HT-29 (cell line): ENCODE results near the gene FBXO17. TPM values are rescaled to one million over a fixed set of nuclear protein-coding genes. Genes with fewer than 3 reads are reported as not detected.
"Not testable (repeated sequence)": the region's sequence is repeated elsewhere in the genome, so short reads cannot be mapped to it uniquely, and the experiment has no call there.

Source experiments
- DNase-seq: peaks from one replicate; pipeline ENCODE4 v3.0.0-alpha.2; 2015; ENCODE audit warnings: low spot score
- total RNA-seq: library from RNA; depleted of rRNA; stranded (reverse); fragments of >200 nt; shearing (Covaris generic); gene quantifications from 2 replicates; pipeline ENCODE4 v1.2.3, GENCODE V29; 2014

The FBXO17 gene
- total RNA-seq, 1 experiment from 2014 or later = not detected

DNA sequence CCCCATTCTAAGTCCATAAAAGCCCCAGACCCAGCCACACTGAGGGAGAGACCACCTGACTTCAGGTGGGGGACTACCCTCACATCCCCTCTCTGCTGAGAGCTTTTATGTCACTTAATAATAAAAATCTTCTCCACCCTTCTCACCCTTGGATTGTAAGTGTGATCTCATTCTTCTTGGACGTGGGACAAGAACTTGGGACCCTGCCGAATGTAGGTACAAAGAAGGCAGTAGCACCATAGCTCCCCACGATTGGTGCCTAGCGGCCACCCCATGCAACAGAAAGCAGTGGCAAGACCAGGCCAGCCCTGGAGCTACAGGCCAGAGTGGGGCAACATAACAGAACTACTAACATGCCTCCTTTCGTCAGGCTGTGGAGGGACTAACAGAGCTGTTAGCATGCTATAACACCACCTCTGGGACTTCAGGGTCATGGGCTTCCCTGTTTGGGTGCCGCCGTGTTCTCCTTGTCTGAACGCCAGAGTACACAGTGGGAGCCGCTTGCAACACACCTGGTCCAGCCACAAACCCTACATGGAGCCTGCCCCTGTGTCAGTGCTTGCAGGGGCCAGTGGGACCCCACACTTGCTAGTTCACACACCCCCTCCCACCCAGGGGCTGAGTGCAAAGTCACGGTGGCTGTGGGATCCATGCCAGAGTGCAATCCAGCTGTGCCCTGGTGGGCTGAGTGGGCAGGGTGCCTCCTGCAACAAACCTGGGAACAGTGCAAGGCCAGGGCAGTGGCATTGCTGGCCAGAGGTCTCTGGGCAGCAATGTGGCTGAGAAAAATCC lies 5.2 kb upstream of the FBXO17 start:
- no peak for DNase-seq

DNA sequence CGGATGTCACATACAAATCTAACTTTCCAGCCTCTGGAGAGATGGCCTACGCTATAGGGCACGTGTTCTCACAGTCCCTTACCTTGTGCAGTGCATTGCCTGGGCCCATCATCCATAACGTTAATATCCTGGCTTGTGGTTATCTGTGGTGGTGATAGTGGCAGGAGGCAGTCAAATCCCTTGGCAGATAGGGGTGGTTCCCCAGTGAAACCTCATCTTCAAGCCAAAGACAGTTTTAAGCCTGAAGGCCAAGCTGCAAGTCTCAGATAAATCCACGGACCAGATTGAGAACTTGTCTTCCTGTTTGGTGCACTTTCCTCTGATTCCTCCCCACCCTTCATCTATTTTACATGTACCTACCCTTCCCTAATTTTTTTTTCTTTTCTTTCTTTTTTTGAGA lies 4.3 kb upstream of the FBXO17 start:
- DNase-seq = no peak

- no peak for DNase-seq
Measured at GRCh38 chr19:38978326-38978689, 2.8 kb upstream of the FBXO17 start.

DNA sequence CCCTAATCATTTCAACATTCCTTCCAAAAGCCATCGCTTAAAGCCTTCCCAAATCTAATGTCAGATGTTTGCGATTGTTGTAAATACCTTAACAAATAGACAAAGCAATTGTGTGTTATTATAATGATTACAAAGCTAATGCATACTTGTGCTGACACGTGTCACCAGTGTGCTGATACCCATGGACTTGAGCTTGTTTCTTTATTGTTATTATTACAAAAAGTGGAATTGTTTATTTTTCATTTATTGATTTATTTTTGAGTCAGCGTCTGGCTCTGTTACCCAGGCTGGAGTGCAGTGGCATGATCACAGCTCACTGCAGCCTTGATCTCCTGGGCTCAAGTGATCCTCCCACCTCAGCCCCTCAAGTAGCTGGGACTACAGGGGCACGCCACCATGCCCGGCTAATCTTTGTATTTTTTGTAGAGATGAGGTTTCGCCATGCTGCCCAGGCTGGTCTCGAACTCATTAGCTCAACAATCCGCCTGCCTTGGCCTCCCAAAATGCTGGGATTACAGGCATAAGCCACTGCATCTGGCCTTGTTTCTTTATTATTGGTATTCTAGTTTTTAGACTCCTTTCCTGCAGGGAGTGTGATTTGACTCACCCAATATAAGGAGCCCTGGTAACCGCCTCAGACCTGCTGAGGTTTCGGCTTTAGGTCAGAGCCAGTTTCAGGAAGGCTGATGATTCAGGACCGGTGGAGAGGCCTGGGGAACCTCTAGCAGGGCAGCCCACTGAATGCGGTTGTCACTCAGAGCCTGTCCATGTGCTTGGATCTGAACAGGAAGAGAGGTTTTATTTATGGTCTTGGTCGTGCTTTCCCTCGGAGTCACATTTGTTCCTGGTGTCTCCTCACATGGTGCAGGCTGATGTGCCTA lies 2.1 kb upstream of the FBXO17 start:
- no peak for DNase-seq

GRCh38 chr19:38975861-38976271 lies 324 bp upstream of the FBXO17 start:
- DNase-seq = no peak

- DNase-seq = no peak
Measured at GRCh38 chr19:38974624-38975213, 823 bp downstream of the FBXO17 start.

DNA sequence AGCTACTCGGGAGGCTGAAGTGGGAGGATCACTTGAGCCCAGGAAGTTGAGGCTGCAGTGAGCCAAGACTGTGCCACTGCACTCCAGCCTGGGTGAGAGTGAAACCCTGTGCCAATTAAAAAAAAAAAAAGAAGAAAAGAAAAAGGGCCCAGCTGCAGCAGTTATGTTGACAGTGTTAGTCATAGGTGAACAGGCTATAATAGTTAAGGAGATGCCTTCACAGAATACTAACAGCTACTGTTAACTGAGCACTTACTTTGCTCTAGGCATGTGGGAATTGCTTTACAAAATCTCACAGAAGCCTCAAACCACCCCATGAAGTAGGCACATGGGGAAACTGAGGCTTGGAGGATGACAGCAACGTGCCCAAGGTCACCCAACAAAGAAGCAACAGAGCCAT lies 3.9 kb downstream of the FBXO17 start:
- DNase-seq = no peak

- DNase-seq = no peak
Measured at GRCh38 chr19:38970664-38971532, 4.6 kb downstream of the FBXO17 start.

GRCh38 chr19:38966149-38966548 lies 9.4 kb downstream of the FBXO17 start:
- DNase-seq = not testable (repeated sequence)

DNA sequence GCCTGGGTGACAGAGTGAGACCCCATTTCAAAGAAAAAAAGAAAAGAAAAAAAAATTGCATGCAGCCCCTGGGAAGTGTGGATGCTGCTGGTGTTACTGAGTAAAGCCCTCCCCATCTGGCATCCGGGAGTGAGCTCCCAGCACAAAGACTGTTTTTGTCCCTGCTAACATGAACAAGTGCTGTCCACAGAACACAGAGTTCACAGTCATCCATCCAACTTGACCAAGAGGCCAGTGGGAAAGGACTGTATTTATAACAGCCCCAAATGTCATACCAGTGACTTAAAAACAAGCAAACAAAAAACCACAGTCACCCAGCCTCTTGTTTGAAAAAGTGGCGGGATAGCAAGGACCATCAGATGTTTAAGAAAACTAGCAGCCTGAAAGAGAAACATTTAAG lies 10.8 kb downstream of the FBXO17 start:
- DNase-seq = no peak

GRCh38 chr19:38959618-38960017 lies 15.9 kb downstream of the FBXO17 start:
- DNase-seq = no peak

GRCh38 chr19:38958301-38958700 lies 17.2 kb downstream of the FBXO17 start:
- no peak for DNase-seq

DNA sequence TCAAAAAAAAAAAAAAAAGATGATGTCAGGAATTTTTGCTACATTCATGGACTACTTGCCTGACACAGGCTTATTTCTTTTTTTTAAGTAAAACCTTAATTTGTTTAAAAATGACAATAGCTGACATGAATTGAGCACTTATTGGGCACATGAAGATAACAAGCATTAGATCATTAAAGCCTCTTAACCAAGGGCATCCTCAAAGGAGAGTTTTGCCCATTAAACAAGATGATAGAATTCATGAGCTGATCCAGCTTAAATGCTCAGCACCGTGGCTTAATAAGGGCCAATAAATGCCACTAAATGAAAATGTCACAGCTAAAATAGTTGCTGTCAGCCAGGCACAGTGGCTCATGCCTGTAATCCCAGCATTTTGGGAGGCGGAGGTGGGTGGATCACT lies 19.3 kb downstream of the FBXO17 start:
- DNase-seq = no peak

- no peak for DNase-seq
Measured at GRCh38 chr19:38953677-38954076, 21.9 kb downstream of the FBXO17 start.

GRCh38 chr19:38952395-38953165 lies 23.0 kb downstream of the FBXO17 start:
- peak; percentile 96 for DNase-seq

DNA sequence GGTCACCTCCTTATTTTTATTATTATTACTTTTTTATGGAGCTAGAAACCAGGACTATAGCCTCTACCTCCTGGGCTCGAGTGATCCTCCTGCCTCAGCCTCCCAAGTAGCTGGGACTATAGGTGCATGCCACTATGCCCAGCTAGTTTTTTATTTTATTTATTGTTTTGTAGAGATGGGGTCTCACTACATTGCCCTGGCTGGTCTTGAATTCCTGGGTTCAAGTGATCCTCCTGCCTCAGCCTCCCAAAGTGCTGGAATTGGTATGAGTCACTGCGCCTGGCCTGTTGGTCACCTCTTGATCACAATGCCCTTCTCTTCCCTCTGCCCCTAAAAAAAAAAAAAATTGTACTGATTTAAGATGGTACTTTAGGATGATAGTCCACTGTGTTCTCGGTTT lies 24.4 kb downstream of the FBXO17 start:
- no peak for DNase-seq

DNA sequence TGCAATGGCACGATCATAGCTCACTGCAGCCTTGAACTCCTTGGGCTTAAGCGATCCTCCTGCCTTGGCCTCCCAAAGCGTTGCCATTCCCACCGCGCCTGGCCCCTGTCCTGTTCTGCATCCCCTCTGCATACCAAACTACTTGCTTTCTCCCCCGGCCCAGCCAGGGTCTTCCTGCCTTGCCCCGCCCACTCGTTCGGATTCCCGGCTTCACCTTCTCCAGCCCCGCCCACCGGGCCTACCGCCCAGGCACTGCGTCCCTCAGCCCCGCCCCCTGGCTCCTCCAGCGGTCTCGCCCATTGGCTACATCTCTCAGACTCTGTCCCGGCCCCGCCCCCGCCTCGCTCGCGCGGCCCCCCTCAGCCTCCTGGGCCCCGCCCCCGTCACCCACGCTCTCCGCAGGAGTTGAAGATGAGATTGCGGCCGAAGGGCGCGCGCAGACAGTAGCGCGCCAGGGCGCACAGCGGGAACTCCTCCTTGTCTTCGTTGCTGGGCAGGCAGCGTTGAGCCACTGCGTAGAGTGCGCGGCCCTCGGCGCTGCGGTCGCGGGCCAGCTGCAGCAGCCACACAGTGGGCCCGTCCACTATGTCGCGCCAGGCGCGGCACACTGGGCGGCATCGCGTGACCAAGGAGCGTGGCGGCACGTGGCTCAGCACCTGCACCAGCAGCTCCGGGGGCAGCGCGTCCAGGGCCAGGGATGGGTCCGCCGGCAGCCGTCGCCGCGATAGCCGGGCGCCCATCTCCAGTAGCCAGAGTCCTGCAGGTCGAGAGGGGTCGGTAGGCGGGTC lies 25.8 kb downstream of the FBXO17 start:
- DNase-seq = no peak

DNA sequence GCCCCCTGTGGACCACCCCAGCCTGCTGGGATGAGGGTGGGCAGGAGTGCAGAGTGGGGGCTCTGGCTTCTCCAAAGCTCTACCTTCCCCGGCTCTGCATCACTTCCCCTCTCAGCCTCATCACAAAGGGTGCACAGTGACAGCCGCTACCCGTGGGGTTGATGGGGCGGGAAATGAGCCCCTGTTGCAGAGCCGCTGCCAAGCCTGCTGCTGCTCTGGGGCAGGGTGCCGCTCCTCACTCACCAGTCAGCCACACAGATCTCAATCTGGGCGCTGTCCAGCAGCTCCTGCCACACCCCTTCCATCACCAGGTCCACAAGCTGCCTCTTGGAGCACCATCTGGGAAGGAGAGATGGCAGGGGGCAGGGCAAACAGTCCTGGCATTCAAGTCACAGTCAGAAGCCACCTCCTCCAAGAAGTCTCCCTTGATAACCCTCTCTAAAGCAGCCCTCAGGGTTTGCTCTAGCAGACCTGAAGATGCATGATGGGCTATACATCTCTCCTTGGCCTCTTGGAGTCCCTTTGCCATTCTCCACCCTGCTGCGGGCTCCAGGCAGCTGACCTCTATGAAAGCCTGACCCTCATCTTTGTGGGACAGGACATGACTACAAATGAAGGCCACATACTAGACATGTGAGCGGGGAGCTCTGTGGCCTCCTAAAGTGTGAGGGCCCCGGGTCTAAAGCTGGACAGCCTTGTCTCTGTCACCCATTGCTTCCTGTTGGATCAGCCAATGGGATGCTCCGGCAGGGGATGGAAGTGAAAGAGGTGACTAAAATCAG lies 29.1 kb downstream of the FBXO17 start:
- DNase-seq = peak; percentile 27
